ENCODE measurements around the gene PHACTR2. TPM values are rescaled to one million over a fixed set of nuclear protein-coding genes. Genes with fewer than 3 reads are reported as not detected.

The PHACTR2 gene
- total RNA-seq, 4 donors from 2014 or later, result 76.2 to 110 (median 98.2) TPM

- DNase-seq (ENCODE audit: low spot score in 2 of 2), result no peak
- H3K27me3 ChIP-seq, result no peaks in the 10 kb centered on the region
- H3K9me3 ChIP-seq, result no peaks in the 10 kb centered on the region
- H3K4me3 ChIP-seq, result no peak overlapping the region
- H3K27ac ChIP-seq, result no peak overlapping the region
- H3K4me1 ChIP-seq, result peaks cover 0 to 5% (median 0%) of the 10 kb centered on the region in 4 donors
- 68 to 77% methylated on average over 4 of the region's 4 CpGs for WGBS, 2 donors
- H3K36me3 ChIP-seq, result peaks cover 0 to 5% (median 0%) of the 10 kb centered on the region in 3 donors
- TF ChIP-seq EP300 (IDR thresholded peaks at IDR 0.05), result no peak
- no peak for TF ChIP-seq POLR2A (IDR thresholded peaks at IDR 0.05)
- TF ChIP-seq CTCF (IDR thresholded peaks at IDR 0.05), result no peak
Observed at GRCh38 chr6:143753678-143754077, 75.9 kb downstream of the PHACTR2 start.

- 50 to 62% methylated on average over 4 of the region's 4 CpGs for WGBS, 2 donors
- peaks cover 0 to 8% (median under 1%) of the 10 kb centered on the region in 4 donors for H3K4me1 ChIP-seq
- no peak for TF ChIP-seq CTCF (IDR thresholded peaks at IDR 0.05)
- TF ChIP-seq EP300 (IDR thresholded peaks at IDR 0.05), result no peak
- no peak for TF ChIP-seq POLR2A (IDR thresholded peaks at IDR 0.05)
- H3K27me3 ChIP-seq, result no peaks in the 10 kb centered on the region
- H3K36me3 ChIP-seq, result peaks cover 0 to 5% (median 0%) of the 10 kb centered on the region in 3 donors
- H3K4me3 ChIP-seq, result no peak overlapping the region
- DNase-seq (ENCODE audit: low spot score in 2 of 2), result no peak
- no peaks in the 10 kb centered on the region for H3K9me3 ChIP-seq
- no peak overlapping the region for H3K27ac ChIP-seq
Observed at GRCh38 chr6:143754204-143754603, 76.4 kb downstream of the PHACTR2 start.

- Histone ChIP-seq H3K9me3 (no peaks in the 10 kb centered on the region), H3K4me3 (no peak overlapping the region), H3K27me3 (no peaks in the 10 kb centered on the region), H3K36me3 (peaks cover 0 to 5% (median 0%) of the 10 kb centered on the region in 3 donors), H3K27ac (no peak overlapping the region), H3K4me1 (peaks cover 0 to 18% (median 4%) of the 10 kb centered on the region in 4 donors)
- DNase-seq (ENCODE audit: low spot score in 2 of 2), result no peak
- TF ChIP-seq EP300 (IDR thresholded peaks at IDR 0.05) (no peak), POLR2A (IDR thresholded peaks at IDR 0.05) (no peak), CTCF (IDR thresholded peaks at IDR 0.05) (no peak)
- WGBS, 2 donors, result 75 to 76% methylated on average over 5 of the region's 5 CpGs
Observed at GRCh38 chr6:143755301-143755744, 77.6 kb downstream of the PHACTR2 start.

GRCh38 chr6:143757346-143757832 is 79.6 kb downstream of the PHACTR2 start:
- TF ChIP-seq CTCF (IDR thresholded peaks at IDR 0.05) (no peak), EP300 (IDR thresholded peaks at IDR 0.05) (no peak), POLR2A (IDR thresholded peaks at IDR 0.05) (no peak)
- no peaks in the 10 kb centered on the region for H3K9me3 ChIP-seq
- H3K27ac ChIP-seq, result no peak overlapping the region
- no peak for DNase-seq (ENCODE audit: low spot score in 2 of 2)
- 92 to 97% methylated on average over 5 of the region's 5 CpGs for WGBS, 2 donors
- no peak overlapping the region for H3K4me3 ChIP-seq
- peaks cover 0 to 5% (median 0%) of the 10 kb centered on the region in 3 donors for H3K36me3 ChIP-seq
- no peaks in the 10 kb centered on the region for H3K27me3 ChIP-seq
- peaks cover 0 to 18% (median 4%) of the 10 kb centered on the region in 4 donors for H3K4me1 ChIP-seq

- Histone ChIP-seq H3K9me3 (no peaks in the 10 kb centered on the region), H3K27me3 (no peaks in the 10 kb centered on the region), H3K36me3 (peaks cover 0 to 5% (median 0%) of the 10 kb centered on the region in 3 donors), H3K27ac (no peak overlapping the region), H3K4me1 (peaks cover 0 to 18% (median 4%) of the 10 kb centered on the region in 4 donors), H3K4me3 (no peak overlapping the region)
- DNase-seq (ENCODE audit: low spot score in 2 of 2), result no peak
- no peak for TF ChIP-seq POLR2A (IDR thresholded peaks at IDR 0.05)
Observed at GRCh38 chr6:143758551-143758950, 80.8 kb downstream of the PHACTR2 start.

All from tibial nerve (tissue), 4 donors.